GM12878 (cell line): Measurements from ENCODE around the gene RIOK1. TPM values are rescaled to one million over a fixed set of nuclear protein-coding genes. Genes with fewer than 3 reads are reported as not detected.

Experiments used
- ATAC-seq: fragments of 200-7000 bp; cut with Tn5 transposase; 3 replicates; pipeline ENCODE4 v1.9.1; 2020; ENCODE audit warnings: mild to moderate bottlenecking, moderate library complexity
- BruUV-seq: library from RNA; stranded (reverse); fragments of 400-500 nt; replicated peaks from 2 replicates; lab custom pipeline; 2021; lab: Mats Ljungman, UMichigan
- CTCF ChIA-PET: fragments of 300-600 bp; sonication (Branson Sonifier 250); formaldehyde crosslinking; extraction: SDS; loops from one replicate; lab custom pipeline; 2021; ENCODE audit warnings: inconsistent platforms; lab: Yijun Ruan, JAX
- POLR2A ChIA-PET: fragments of 350-600 bp; formaldehyde crosslinking; extraction: SDS; loops from one replicate; lab custom pipeline; 2021; ENCODE audit warnings: inconsistent platforms; lab: Charles Lee
- RAD21 ChIA-PET: fragments of 300-600 bp; sonication (Branson Sonifier 250); formaldehyde crosslinking; loops from one replicate; lab custom pipeline; 2023; ENCODE audit warnings: antibody characterized with exemption; ENCODE audit not compliant: unreplicated experiment; lab: Charles Lee
- SMC1A ChIA-PET: fragments of 300-600 bp; sonication (Branson Sonifier 250); formaldehyde crosslinking; loops from one replicate; lab custom pipeline; 2023; ENCODE audit not compliant: unreplicated experiment, uncharacterized antibody; lab: Charles Lee
- DNase-seq: peaks from one replicate; pipeline ENCODE4 v3.0.0-alpha.2; 2011; ENCODE audit warnings: low read depth, low spot score
- FAIRE-seq: peaks from 3 replicates; lab custom pipeline; 2011; peaks lifted over from hg19 to GRCh38; lab: Jason Lieb, UNC
- H2AFZ ChIP-seq: 2 replicates; pipeline ENCODE4 v1.6.0; 2011; ENCODE audit warnings: low read depth, low read length, control low read depth; ENCODE audit not compliant: control insufficient read depth
- H3K27ac ChIP-seq: 2 replicates; pipeline ENCODE4 v1.5.1; 2011; ENCODE audit warnings: control low read depth; ENCODE audit not compliant: control insufficient read depth, insufficient read depth
- H3K27me3 ChIP-seq, 2 experiments: replicated peaks in 1 of 2; 2 replicates each; pipeline versions ENCODE4 v1.6.0 to v1.6.1; 2011; ENCODE audit warnings: low read length in 1 of 2; ENCODE audit not compliant: control insufficient read depth in 2 of 2, insufficient read depth in 2 of 2
- H3K36me3 ChIP-seq, 2 experiments: 2 replicates each; pipeline ENCODE4 v1.5.1; 2011; ENCODE audit warnings: low read length in 1 of 2; ENCODE audit not compliant: control insufficient read depth in 2 of 2, insufficient read depth in 2 of 2
- H3K4me1 ChIP-seq: 2 replicates; pipeline ENCODE4 v1.6.1; 2011; ENCODE audit warnings: mild to moderate bottlenecking, low read length, moderate library complexity, mixed read lengths; ENCODE audit not compliant: control insufficient read depth, insufficient read depth
- H3K4me2 ChIP-seq: 2 replicates; pipeline ENCODE4 v1.6.0; 2011; ENCODE audit warnings: control low read depth; ENCODE audit not compliant: control insufficient read depth, insufficient read depth
- H3K4me3 ChIP-seq: fragments of 200-600 bp; sonication (generic); 2 replicates; pipeline ENCODE4 v1.5.1; 2016
- H3K79me2 ChIP-seq: 2 replicates; pipeline ENCODE4 v1.6.0; 2011; ENCODE audit warnings: low read length; ENCODE audit not compliant: control insufficient read depth, insufficient read depth
- H3K9ac ChIP-seq: 2 replicates; pipeline ENCODE4 v1.8.0; 2011; ENCODE audit warnings: low read length, control low read depth, mixed read lengths; ENCODE audit not compliant: control insufficient read depth, insufficient read depth
- H3K9me3 ChIP-seq: replicated peaks from 3 replicates; pipeline ENCODE4 v1.5.1; 2011; ENCODE audit warnings: mild to moderate bottlenecking, low read length; ENCODE audit not compliant: control insufficient read depth, insufficient read depth
- H4K20me1 ChIP-seq: 2 replicates; pipeline ENCODE4 v1.6.0; 2011; ENCODE audit not compliant: control insufficient read depth, insufficient read depth
- BCL11A ChIP-seq: IDR thresholded peaks from 2 replicates; pipeline ENCODE4 v1.6.1; 2011; ENCODE audit warnings: low read depth, low read length
- IKZF2 ChIP-seq, 2 experiments: fragments of 450-650 bp; IDR thresholded peaks; 2 replicates each; pipeline ENCODE4 v1.6.1; 2017; ENCODE audit warnings: mild to moderate bottlenecking in 2 of 2, moderate library complexity in 2 of 2
- MEF2B ChIP-seq: fragments of 450-650 bp; IDR thresholded peaks from 2 replicates; pipeline ENCODE4 v1.6.1; 2018; ENCODE audit warnings: mild to moderate bottlenecking, moderate library complexity; ENCODE audit not compliant: partially characterized antibody, poor library complexity, severe bottlenecking
- MTA2 ChIP-seq: fragments of 450-650 bp; IDR thresholded peaks from 2 replicates; pipeline ENCODE4 v1.6.1; 2016; ENCODE audit warnings: low read depth, mild to moderate bottlenecking, moderate library complexity
- NFXL1 ChIP-seq: fragments of 450-650 bp; IDR thresholded peaks from 2 replicates; pipeline ENCODE4 v1.6.1; 2017; ENCODE audit warnings: antibody characterized with exemption, mild to moderate bottlenecking, borderline replicate concordance
- NFYA ChIP-seq: IDR thresholded peaks from 2 replicates; pipeline ENCODE4 v1.6.1; 2011; ENCODE audit warnings: low read depth, mild to moderate bottlenecking, low read length, improper control_type of control experiment, borderline replicate concordance
- POLR2A ChIP-seq: IDR thresholded peaks from 2 replicates; pipeline ENCODE4 v1.6.1; 2011; ENCODE audit warnings: low read depth, mild to moderate bottlenecking, low read length
- POLR2AphosphoS5 ChIP-seq: IDR thresholded peaks from 2 replicates; pipeline ENCODE4 v1.6.1; 2011; ENCODE audit warnings: mild to moderate bottlenecking, low read length, inconsistent platforms
- RAD51 ChIP-seq: fragments of 450-650 bp; IDR thresholded peaks from 2 replicates; pipeline ENCODE4 v1.6.1; 2016; ENCODE audit warnings: moderate library complexity, mild to moderate bottlenecking, inconsistent platforms
- RB1 ChIP-seq: fragments of 450-650 bp; formaldehyde crosslinking; IDR thresholded peaks from 2 replicates; pipeline ENCODE4 v1.6.1; 2017; ENCODE audit warnings: mild to moderate bottlenecking, borderline replicate concordance
- SUZ12 ChIP-seq: fragments of 200-600 bp; sonication (generic); IDR thresholded peaks from one replicate; pipeline ENCODE4 v1.6.1; 2018; ENCODE audit warnings: antibody characterized with exemption, mild to moderate bottlenecking; ENCODE audit not compliant: unreplicated experiment
- TAF1 ChIP-seq: IDR thresholded peaks from 2 replicates; pipeline ENCODE4 v1.6.1; 2011; ENCODE audit warnings: mild to moderate bottlenecking, low read depth, low read length, borderline replicate concordance
- WGBS: methylation state at CpG from one replicate; pipeline ENCODE4 v1.1.6; 2016; ENCODE audit warnings: low lambda C conversion rate; ENCODE audit not compliant: insufficient replicate concordance, insufficient coverage; ENCODE audit errors: missing lambda C conversion rate; 5-methylcytosine and 5-hydroxymethylcytosine counted together
- in situ Hi-C: fragments of 300-500 bp; cut with MboI; formaldehyde crosslinking; loops from 9 replicates; pipeline ENCODE4 v1.14.3; 2018; ENCODE audit warnings: mixed read lengths
- intact Hi-C: fragments of 100-400 bp; cut with micrococcal nuclease; formaldehyde crosslinking; loops from one replicate; pipeline ENCODE4 v1.14.2; 2022; ENCODE audit not compliant: unreplicated experiment
- polyA plus RNA-seq, 11 experiments: library from polyadenylated mRNA; depleted of rRNA in 4 of 11; unstranded in 6 of 11; stranded (reverse) in 5 of 11; fragments of >200 nt; fragmentation: Nextera tagmentation in 4 of 11; fragmentation: Illumina TruSeq in 1 of 11; extraction: Ambion mirVana in 4 of 11; extraction: Trizol in 1 of 11; gene quantifications; 1 replicate in 1 of 11; 2 replicates in 10 of 11; pipeline versions ENCODE4 v1.2.1 to v1.2.3, GENCODE V29; 2011 to 2016; ENCODE audit warnings: inconsistent platforms in 2 of 11, missing spikeins in 2 of 11, low read depth in 1 of 11
- total RNA-seq, 4 experiments: library from RNA; depleted of rRNA in 3 of 4; stranded (reverse); fragments of >200 nt in 3 of 4; fragmentation: Illumina TruSeq in 1 of 4; extraction: Trizol in 1 of 4; gene quantifications; 2 replicates each; pipeline versions ENCODE4 v1.2.1 to v1.2.3, GENCODE V29; 2013 to 2021
- TF ChIP-seq, protein P1 (sequence below): IDR thresholded peaks from 2 replicates; pipeline ENCODE4 v1.6.1; 2012; ENCODE audit warnings: low read depth, low read length, improper control_type of control experiment
- TF ChIP-seq, protein P2 (sequence below): IDR thresholded peaks from 2 replicates; pipeline ENCODE4 v1.6.1; 2011; ENCODE audit warnings: low read depth, low read length, improper control_type of control experiment, borderline replicate concordance
- TF ChIP-seq, protein P3 (sequence below): fragments of 450-650 bp; IDR thresholded peaks from 2 replicates; pipeline ENCODE4 v1.6.1; 2017; ENCODE audit warnings: antibody characterized with exemption, mild to moderate bottlenecking, moderate library complexity

RIOK1 gene
- total and polyA plus RNA-seq, 10 of the 15 experiments (the other 5 are each of a cell fraction or from before 2014, with no cell fraction given), result 16.1 to 44.6 (median 33.7) TPM

DNA sequence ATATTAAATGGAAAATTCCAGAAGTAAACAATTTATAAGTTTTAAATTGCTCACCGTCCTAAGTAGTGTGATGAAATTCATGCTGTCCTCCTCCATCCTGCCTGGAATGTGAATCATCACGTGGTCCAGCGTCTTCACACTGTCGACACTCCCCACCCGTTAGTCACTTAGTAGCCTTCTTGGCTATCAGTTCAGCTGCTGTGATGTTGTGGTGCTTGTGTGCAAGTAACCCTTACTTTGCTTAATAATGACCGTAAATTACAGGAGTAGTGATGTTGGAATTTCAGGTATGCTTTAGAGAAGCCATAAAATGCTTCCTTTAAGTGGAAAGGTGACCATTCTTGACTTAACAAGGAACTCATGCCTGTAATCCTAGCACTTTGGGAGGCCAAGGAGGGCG lies 25.2 kb downstream of the RIOK1 start:
- no TSS peak for BruUV-seq
- in situ Hi-C loops, result no loop called here
- H4K20me1 ChIP-seq, result no peaks in the 10 kb centered on the region
- no peak overlapping the region for H3K4me3 ChIP-seq
- FAIRE-seq, result no peak
- H3K79me2 ChIP-seq, result no peaks in the 10 kb centered on the region
- POLR2A ChIA-PET, result no interaction called here
- SMC1A ChIA-PET, result no interaction called here
- intact Hi-C loops, result no loop called here
- H3K9me3 ChIP-seq, result no peaks in the 10 kb centered on the region
- H3K27ac ChIP-seq, result no peak overlapping the region
- peaks cover 13 to 30% of the 10 kb centered on the region in 2 experiments for H3K36me3 ChIP-seq
- H3K4me2 ChIP-seq, result no peak overlapping the region
- no peak for ATAC-seq
- no peak overlapping the region for H2AFZ ChIP-seq
- H3K27me3 ChIP-seq, result no peaks in the 10 kb centered on the region
- WGBS, result 95% methylated on average over 7 of the region's 7 CpGs
- no peak for TF ChIP-seq TAF1
- no peak for TF ChIP-seq MTA2
- no peak for TF ChIP-seq RAD51
- TF ChIP-seq, protein P1, sequence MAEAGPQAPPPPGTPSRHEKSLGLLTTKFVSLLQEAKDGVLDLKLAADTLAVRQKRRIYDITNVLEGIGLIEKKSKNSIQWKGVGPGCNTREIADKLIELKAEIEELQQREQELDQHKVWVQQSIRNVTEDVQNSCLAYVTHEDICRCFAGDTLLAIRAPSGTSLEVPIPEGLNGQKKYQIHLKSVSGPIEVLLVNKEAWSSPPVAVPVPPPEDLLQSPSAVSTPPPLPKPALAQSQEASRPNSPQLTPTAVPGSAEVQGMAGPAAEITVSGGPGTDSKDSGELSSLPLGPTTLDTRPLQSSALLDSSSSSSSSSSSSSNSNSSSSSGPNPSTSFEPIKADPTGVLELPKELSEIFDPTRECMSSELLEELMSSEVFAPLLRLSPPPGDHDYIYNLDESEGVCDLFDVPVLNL, result no peak
- no peaks in the 10 kb centered on the region for H3K4me1 ChIP-seq
- no peak for DNase-seq
- no peak overlapping the region for H3K9ac ChIP-seq
- RAD21 ChIA-PET, result no interaction called here
- CTCF ChIA-PET, result no interaction called here

DNA sequence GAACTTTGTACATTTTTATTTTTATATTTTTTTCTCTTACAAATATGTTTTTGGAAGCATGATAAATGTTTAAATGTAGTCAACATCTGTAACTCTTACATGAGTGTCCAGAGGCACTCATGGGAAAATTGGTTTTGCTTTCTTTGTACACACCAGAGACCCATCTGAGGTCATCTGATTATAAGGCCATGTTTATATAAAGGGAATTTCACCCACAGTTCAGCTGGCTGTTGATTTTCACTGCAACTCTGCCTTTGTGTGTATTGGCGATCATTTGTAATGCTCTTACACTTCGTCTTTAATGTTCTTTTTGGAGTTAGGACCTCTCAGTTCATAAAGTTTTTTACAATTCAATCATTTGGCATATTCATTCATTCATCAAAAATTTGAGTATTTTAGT lies 28.1 kb downstream of the RIOK1 start:
- Histone ChIP-seq H3K79me2 (no peaks in the 10 kb centered on the region), H3K27me3 (no peaks in the 10 kb centered on the region), H3K36me3 (peaks cover 13 to 19% of the 10 kb centered on the region in 2 experiments), H4K20me1 (no peaks in the 10 kb centered on the region), H3K4me3 (no peak overlapping the region), H3K9ac (no peak overlapping the region), H3K4me2 (no peak overlapping the region), H3K4me1 (no peaks in the 10 kb centered on the region), H2AFZ (no peak overlapping the region), H3K27ac (no peak overlapping the region), H3K9me3 (no peaks in the 10 kb centered on the region)
- 97% methylated on average over 2 of the region's 2 CpGs for WGBS
- in situ Hi-C loops, result no loop called here
- FAIRE-seq (no peak), DNase-seq (no peak), ATAC-seq (no peak)
- intact Hi-C loops, result no loop called here
- POLR2A ChIA-PET, result no interaction called here
- SMC1A ChIA-PET, result no interaction called here
- RAD21 ChIA-PET, result no interaction called here
- BruUV-seq, result no TSS peak
- CTCF ChIA-PET, result no interaction called here
- TF ChIP-seq, protein P2, sequence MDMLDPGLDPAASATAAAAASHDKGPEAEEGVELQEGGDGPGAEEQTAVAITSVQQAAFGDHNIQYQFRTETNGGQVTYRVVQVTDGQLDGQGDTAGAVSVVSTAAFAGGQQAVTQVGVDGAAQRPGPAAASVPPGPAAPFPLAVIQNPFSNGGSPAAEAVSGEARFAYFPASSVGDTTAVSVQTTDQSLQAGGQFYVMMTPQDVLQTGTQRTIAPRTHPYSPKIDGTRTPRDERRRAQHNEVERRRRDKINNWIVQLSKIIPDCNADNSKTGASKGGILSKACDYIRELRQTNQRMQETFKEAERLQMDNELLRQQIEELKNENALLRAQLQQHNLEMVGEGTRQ, result no peak
- TF ChIP-seq, protein P3, sequence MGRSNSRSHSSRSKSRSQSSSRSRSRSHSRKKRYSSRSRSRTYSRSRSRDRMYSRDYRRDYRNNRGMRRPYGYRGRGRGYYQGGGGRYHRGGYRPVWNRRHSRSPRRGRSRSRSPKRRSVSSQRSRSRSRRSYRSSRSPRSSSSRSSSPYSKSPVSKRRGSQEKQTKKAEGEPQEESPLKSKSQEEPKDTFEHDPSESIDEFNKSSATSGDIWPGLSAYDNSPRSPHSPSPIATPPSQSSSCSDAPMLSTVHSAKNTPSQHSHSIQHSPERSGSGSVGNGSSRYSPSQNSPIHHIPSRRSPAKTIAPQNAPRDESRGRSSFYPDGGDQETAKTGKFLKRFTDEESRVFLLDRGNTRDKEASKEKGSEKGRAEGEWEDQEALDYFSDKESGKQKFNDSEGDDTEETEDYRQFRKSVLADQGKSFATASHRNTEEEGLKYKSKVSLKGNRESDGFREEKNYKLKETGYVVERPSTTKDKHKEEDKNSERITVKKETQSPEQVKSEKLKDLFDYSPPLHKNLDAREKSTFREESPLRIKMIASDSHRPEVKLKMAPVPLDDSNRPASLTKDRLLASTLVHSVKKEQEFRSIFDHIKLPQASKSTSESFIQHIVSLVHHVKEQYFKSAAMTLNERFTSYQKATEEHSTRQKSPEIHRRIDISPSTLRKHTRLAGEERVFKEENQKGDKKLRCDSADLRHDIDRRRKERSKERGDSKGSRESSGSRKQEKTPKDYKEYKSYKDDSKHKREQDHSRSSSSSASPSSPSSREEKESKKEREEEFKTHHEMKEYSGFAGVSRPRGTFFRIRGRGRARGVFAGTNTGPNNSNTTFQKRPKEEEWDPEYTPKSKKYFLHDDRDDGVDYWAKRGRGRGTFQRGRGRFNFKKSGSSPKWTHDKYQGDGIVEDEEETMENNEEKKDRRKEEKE, result no peak
- no peak for TF ChIP-seq RB1
- no peak for TF ChIP-seq POLR2AphosphoS5
- TF ChIP-seq MEF2B, result no peak
- no peak for TF ChIP-seq NFXL1
- TF ChIP-seq NFYA, result no peak
- TF ChIP-seq IKZF2 (IDR thresholded peaks at IDR 0.05), result no peak
- TF ChIP-seq SUZ12, result no peak
- no peak for TF ChIP-seq BCL11A
- no peak for TF ChIP-seq POLR2A
